Mesendoderm (in vitro differentiated cells): ENCODE results near the gene MVB12B.

ENCODE experiments used
- DNase-seq: peaks from one replicate; pipeline ENCODE4 v3.0.0; 2013
- H2AK5ac ChIP-seq: 2 replicates; pipeline ENCODE4 v1.6.1; 2013; ENCODE audit warnings: low read length, inconsistent platforms
- H2BK120ac ChIP-seq: 2 replicates; pipeline ENCODE4 v1.6.1; 2013; ENCODE audit warnings: low read depth, mild to moderate bottlenecking, low read length, moderate library complexity, mixed read lengths
- H2BK15ac ChIP-seq: replicated peaks from 2 replicates; pipeline ENCODE4 v1.6.1; 2013; ENCODE audit warnings: low read depth, mild to moderate bottlenecking, moderate library complexity
- H2BK5ac ChIP-seq: 2 replicates; pipeline ENCODE4 v1.6.1; 2013; ENCODE audit warnings: low read length, inconsistent platforms
- H3K18ac ChIP-seq: 2 replicates; pipeline ENCODE4 v1.6.1; 2013; ENCODE audit warnings: mild to moderate bottlenecking, low read length, mixed read lengths
- H3K23ac ChIP-seq: one replicate; pipeline ENCODE4 v1.6.1; 2013; ENCODE audit warnings: low read length
- H3K27ac ChIP-seq: 2 replicates; pipeline ENCODE4 v1.5.1; 2013; ENCODE audit warnings: low read depth, mild to moderate bottlenecking, inconsistent platforms, low read length, moderate library complexity
- H3K27me3 ChIP-seq: 2 replicates; pipeline ENCODE4 v1.6.1; 2013; ENCODE audit warnings: low read length, control low read depth, mild to moderate bottlenecking, inconsistent platforms; ENCODE audit not compliant: insufficient read depth, poor library complexity
- H3K36me3 ChIP-seq: 2 replicates; pipeline ENCODE4 v1.6.1; 2013; ENCODE audit warnings: low read length, inconsistent platforms; ENCODE audit not compliant: control insufficient read depth, insufficient read depth
- H3K4ac ChIP-seq: one replicate; pipeline ENCODE4 v1.6.1; 2013; ENCODE audit warnings: low read depth, mild to moderate bottlenecking, low read length, moderate library complexity
- H3K4me1 ChIP-seq: 2 replicates; pipeline ENCODE4 v1.6.1; 2013; ENCODE audit warnings: low read depth, low read length, inconsistent platforms; ENCODE audit not compliant: control insufficient read depth
- H3K4me2 ChIP-seq: 2 replicates; pipeline ENCODE4 v1.6.1; 2013; ENCODE audit warnings: low read length
- H3K4me3 ChIP-seq: 2 replicates; pipeline ENCODE4 v1.5.1; 2013; ENCODE audit warnings: mild to moderate bottlenecking, low read length
- H3K56ac ChIP-seq: one replicate; pipeline ENCODE4 v1.6.1; 2013; ENCODE audit warnings: low read length
- H3K79me1 ChIP-seq: 2 replicates; pipeline ENCODE4 v1.6.1; 2013; ENCODE audit warnings: low read length, inconsistent platforms
- H3K79me2 ChIP-seq: 2 replicates; pipeline ENCODE4 v1.6.1; 2013; ENCODE audit warnings: mild to moderate bottlenecking, low read length; ENCODE audit not compliant: control insufficient read depth, insufficient read depth
- H3K9ac ChIP-seq: 2 replicates; pipeline ENCODE4 v1.6.1; 2013; ENCODE audit warnings: low read length, inconsistent platforms
- H4K5ac ChIP-seq: one replicate; pipeline ENCODE4 v1.6.1; 2013; ENCODE audit warnings: low read length
- H4K8ac ChIP-seq: one replicate; pipeline ENCODE4 v1.6.1; 2013; ENCODE audit warnings: low read depth, mild to moderate bottlenecking, control low read depth, low read length, moderate library complexity
- WGBS: extraction: QIAGEN DNeasy Blood & Tissue Kit; methylation state at CpG from one replicate; pipeline ENCODE4 v1.1.7; 2013; ENCODE audit warnings: low lambda C conversion rate, missing lambda C conversion rate; ENCODE audit not compliant: insufficient coverage; ENCODE audit errors: extremely low coverage; 5-methylcytosine and 5-hydroxymethylcytosine counted together

The MVB12B gene

DNA sequence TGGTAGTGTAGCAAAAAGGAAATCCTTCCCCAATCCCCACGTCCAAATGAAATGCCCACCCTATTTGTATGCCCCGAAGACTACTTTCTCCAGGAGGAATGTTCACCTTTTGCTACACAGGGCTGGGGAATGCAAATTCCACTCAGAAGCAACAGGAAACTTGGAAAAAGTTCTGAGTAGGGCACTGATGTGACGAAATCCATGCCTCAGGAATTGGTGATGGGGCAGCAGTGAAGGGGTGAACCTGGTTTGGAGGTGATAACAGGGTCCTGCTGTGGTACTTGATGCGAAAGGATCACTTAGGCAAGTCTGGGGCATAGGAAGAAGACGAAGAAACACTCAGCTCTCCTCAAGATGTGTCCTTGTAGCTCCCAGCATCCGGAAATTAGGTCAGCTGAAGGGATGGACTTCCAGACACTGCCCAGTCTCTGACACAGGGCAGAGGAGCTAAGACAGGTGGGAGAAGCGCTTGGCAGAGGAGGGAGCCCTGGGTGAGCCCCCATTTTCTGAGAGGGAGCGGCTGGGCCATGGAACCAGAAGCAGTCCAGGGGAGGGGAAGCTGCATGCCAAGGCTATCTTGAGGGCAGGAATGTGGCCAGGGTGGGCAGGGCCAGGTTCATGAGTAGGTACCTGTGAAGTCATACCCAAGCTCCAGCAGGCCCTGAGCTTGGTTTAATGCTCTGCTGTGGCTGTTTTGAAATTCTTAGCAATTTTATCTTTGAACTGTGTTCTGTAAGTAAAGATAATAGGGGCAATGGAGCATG lies 22.2 kb upstream of the MVB12B start:
- no peak overlapping the region for H3K4me2 ChIP-seq
- H3K4me1 ChIP-seq = no peaks in the 10 kb centered on the region
- H2BK15ac ChIP-seq = no peak overlapping the region
- H4K8ac ChIP-seq = no peak overlapping the region
- no peak overlapping the region for H2BK120ac ChIP-seq
- no peak overlapping the region for H3K56ac ChIP-seq
- H3K4me3 ChIP-seq = no peak overlapping the region
- no peaks in the 10 kb centered on the region for H3K27me3 ChIP-seq
- no peak overlapping the region for H3K18ac ChIP-seq
- no CpG with 5 or more reads among the region's 8 CpGs for WGBS
- no peaks in the 10 kb centered on the region for H3K79me1 ChIP-seq
- H3K4ac ChIP-seq = no peak overlapping the region
- no peak overlapping the region for H2AK5ac ChIP-seq
- no peak for DNase-seq
- H3K79me2 ChIP-seq = no peaks in the 10 kb centered on the region
- H2BK5ac ChIP-seq = no peak overlapping the region
- H3K36me3 ChIP-seq = no peaks in the 10 kb centered on the region
- H3K27ac ChIP-seq = no peak overlapping the region
- H3K23ac ChIP-seq = no peak overlapping the region
- no peak overlapping the region for H4K5ac ChIP-seq
- H3K9ac ChIP-seq = no peak overlapping the region

GRCh38 chr9:126304971-126305320 lies 21.7 kb upstream of the MVB12B start:
- Histone ChIP-seq H3K56ac (no peak overlapping the region), H3K4me1 (no peaks in the 10 kb centered on the region), H3K4me3 (no peak overlapping the region), H3K27me3 (no peaks in the 10 kb centered on the region), H2AK5ac (no peak overlapping the region), H2BK120ac (no peak overlapping the region), H3K4ac (no peak overlapping the region), H3K27ac (no peak overlapping the region), H3K18ac (no peak overlapping the region), H2BK15ac (no peak overlapping the region), H4K8ac (no peak overlapping the region), H3K36me3 (no peaks in the 10 kb centered on the region), H2BK5ac (no peak overlapping the region), H3K79me1 (no peaks in the 10 kb centered on the region), H3K9ac (no peak overlapping the region), H4K5ac (no peak overlapping the region), H3K23ac (no peak overlapping the region), H3K79me2 (no peaks in the 10 kb centered on the region), H3K4me2 (no peak overlapping the region)
- DNase-seq = no peak
- no CpG with 5 or more reads among the region's 7 CpGs for whole genome bisulfite sequencing

DNA sequence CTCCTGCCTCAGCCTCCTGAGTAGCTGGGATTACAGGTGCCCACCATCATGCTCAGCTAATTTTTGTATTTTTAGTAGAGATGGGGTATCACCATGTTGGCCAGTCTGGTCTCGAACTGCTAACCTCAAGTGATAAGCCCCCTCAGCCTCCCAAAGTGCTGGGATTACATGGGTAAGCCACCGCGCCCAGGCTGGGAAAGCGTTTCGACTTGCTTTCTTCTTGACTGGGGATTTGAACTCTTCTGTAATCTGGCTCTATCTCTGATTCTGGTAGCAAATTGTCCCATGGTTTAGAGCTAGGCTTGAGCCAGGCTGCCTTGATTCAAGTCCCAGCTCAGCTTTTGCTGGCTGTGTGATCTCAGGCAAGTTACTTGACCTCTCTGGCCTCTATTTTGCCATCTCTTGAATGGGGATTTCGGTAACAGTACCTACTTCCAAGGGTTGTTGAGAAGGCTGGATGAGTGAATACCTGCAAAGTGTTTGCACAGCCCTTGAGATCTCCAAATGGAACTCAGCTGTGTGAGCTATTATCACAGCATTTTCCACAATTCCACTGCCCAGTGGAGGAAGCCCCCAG lies 20.5 kb upstream of the MVB12B start:
- no peak overlapping the region for H3K4ac ChIP-seq
- no peak overlapping the region for H3K9ac ChIP-seq
- H3K79me1 ChIP-seq = no peaks in the 10 kb centered on the region
- H3K27me3 ChIP-seq = no peaks in the 10 kb centered on the region
- H3K4me2 ChIP-seq = no peak overlapping the region
- no peak overlapping the region for H4K8ac ChIP-seq
- no peak overlapping the region for H3K18ac ChIP-seq
- H4K5ac ChIP-seq = no peak overlapping the region
- no peak overlapping the region for H2BK5ac ChIP-seq
- no peaks in the 10 kb centered on the region for H3K36me3 ChIP-seq
- H3K4me1 ChIP-seq = no peaks in the 10 kb centered on the region
- no peak overlapping the region for H3K56ac ChIP-seq
- no peak overlapping the region for H2BK120ac ChIP-seq
- no peak overlapping the region for H2AK5ac ChIP-seq
- no CpG with 5 or more reads among the region's 6 CpGs for WGBS
- H3K79me2 ChIP-seq = no peaks in the 10 kb centered on the region
- no peak overlapping the region for H3K4me3 ChIP-seq
- no peak overlapping the region for H3K23ac ChIP-seq
- H3K27ac ChIP-seq = no peak overlapping the region
- no peak overlapping the region for H2BK15ac ChIP-seq
- no peak for DNase-seq

DNA sequence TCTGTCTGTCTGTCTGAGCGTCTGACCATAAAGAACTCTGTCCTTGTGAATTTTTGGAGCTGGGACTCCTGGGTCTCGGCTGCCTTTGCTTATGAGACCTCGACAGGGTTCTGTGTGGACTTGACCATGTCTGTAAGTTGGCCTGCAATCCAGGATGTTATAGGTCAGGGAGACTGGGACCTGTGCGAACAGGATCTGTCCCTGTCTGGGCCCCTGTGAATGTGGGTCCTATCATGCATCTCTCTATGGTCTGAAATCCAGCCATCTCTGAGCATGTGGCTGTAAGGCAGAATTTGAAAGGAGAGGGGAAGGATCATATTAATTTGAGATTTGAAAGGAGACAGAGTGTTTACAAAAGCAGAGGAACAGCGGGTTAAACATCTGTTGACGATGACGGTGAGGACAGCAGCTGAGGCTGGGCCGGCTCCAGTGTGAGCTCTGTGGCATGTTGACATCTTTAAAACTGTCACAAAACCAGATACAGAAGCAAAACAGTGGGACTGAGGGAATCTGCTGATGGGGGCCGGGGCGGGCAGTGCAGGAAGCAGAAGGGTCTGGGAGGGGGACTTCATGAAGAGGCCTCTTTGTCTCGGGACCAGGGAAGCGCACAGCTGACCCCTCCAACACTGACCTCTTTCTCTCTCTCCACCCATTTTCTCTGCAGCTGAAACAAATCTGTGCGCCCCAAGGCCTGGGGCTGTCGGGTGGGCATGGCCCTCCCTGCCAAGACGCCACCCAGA lies 19.1 kb upstream of the MVB12B start:
- H2BK5ac ChIP-seq = no peak overlapping the region
- H3K56ac ChIP-seq = no peak overlapping the region
- no peak overlapping the region for H4K8ac ChIP-seq
- no peak overlapping the region for H2BK15ac ChIP-seq
- no peaks in the 10 kb centered on the region for H3K79me2 ChIP-seq
- no peaks in the 10 kb centered on the region for H3K4me1 ChIP-seq
- no peak for DNase-seq
- H3K9ac ChIP-seq = no peak overlapping the region
- H3K36me3 ChIP-seq = no peaks in the 10 kb centered on the region
- H3K27ac ChIP-seq = no peak overlapping the region
- no peaks in the 10 kb centered on the region for H3K79me1 ChIP-seq
- no peak overlapping the region for H3K23ac ChIP-seq
- no CpG with 5 or more reads among the region's 15 CpGs for WGBS
- no peaks in the 10 kb centered on the region for H3K27me3 ChIP-seq
- no peak overlapping the region for H3K4me2 ChIP-seq
- no peak overlapping the region for H2BK120ac ChIP-seq
- no peak overlapping the region for H3K18ac ChIP-seq
- no peak overlapping the region for H3K4ac ChIP-seq
- no peak overlapping the region for H2AK5ac ChIP-seq
- no peak overlapping the region for H4K5ac ChIP-seq
- H3K4me3 ChIP-seq = no peak overlapping the region

- H3K4me2 ChIP-seq = no peak overlapping the region
- H3K9ac ChIP-seq = no peak overlapping the region
- H3K4me1 ChIP-seq = no peaks in the 10 kb centered on the region
- H2BK15ac ChIP-seq = no peak overlapping the region
- H3K4me3 ChIP-seq = no peak overlapping the region
- H3K79me2 ChIP-seq = no peaks in the 10 kb centered on the region
- no peak overlapping the region for H4K8ac ChIP-seq
- no peak overlapping the region for H4K5ac ChIP-seq
- no peak overlapping the region for H2BK120ac ChIP-seq
- DNase-seq = no peak
- no peaks in the 10 kb centered on the region for H3K79me1 ChIP-seq
- no peak overlapping the region for H3K18ac ChIP-seq
- H3K4ac ChIP-seq = no peak overlapping the region
- no peaks in the 10 kb centered on the region for H3K36me3 ChIP-seq
- no peak overlapping the region for H2BK5ac ChIP-seq
- no peak overlapping the region for H3K23ac ChIP-seq
- H3K56ac ChIP-seq = no peak overlapping the region
- H3K27ac ChIP-seq = no peak overlapping the region
- H2AK5ac ChIP-seq = no peak overlapping the region
- H3K27me3 ChIP-seq = no peaks in the 10 kb centered on the region
- WGBS = no CpG with 5 or more reads among the region's 8 CpGs
Measured at GRCh38 chr9:126309427-126310189, 17.0 kb upstream of the MVB12B start.
